HG03108 (cell line): Measurements from ENCODE around the gene STARD5.
A peak's percentile ranks its signal among the peaks of the same experiment; 100 is the strongest.

Experiments
- ATAC-seq: cut with Tn5 transposase; IDR thresholded peaks from one replicate; pipeline ENCODE4 v1.9.1; 2021; ENCODE audit warnings: moderate library complexity; ENCODE audit not compliant: unreplicated experiment

Gene STARD5

GRCh38 chr15:81312790-81313543, 11.0 kb downstream of the STARD5 start:
- ATAC-seq, result no peak

GRCh38 chr15:81311752-81312464, 12.0 kb downstream of the STARD5 start:
- no peak for ATAC-seq

- ATAC-seq, result no peak
These were observed 13.5 kb downstream of the STARD5 start for GRCh38 chr15:81310480-81310879.

GRCh38 chr15:81309647-81310450, 14.1 kb downstream of the STARD5 start:
- no peak for ATAC-seq

GRCh38 chr15:81308260-81308659, 15.7 kb downstream of the STARD5 start:
- ATAC-seq, result no peak

- ATAC-seq, result no peak
These were observed 19.7 kb downstream of the STARD5 start for GRCh38 chr15:81304226-81304625.

- no peak for ATAC-seq
These were observed 20.4 kb downstream of the STARD5 start for GRCh38 chr15:81303244-81304225.

GRCh38 chr15:81302701-81303109, 21.2 kb downstream of the STARD5 start:
- no peak for ATAC-seq

GRCh38 chr15:81301815-81302399, 22.0 kb downstream of the STARD5 start:
- peak; percentile 82 for ATAC-seq

- no peak for ATAC-seq
These were observed 22.6 kb downstream of the STARD5 start for GRCh38 chr15:81301385-81301784.

GRCh38 chr15:81299630-81300273, 24.2 kb downstream of the STARD5 start:
- ATAC-seq, result no peak

GRCh38 chr15:81299156-81299555, 24.8 kb downstream of the STARD5 start:
- ATAC-seq, result no peak

- no peak for ATAC-seq
These were observed 25.3 kb downstream of the STARD5 start for GRCh38 chr15:81298611-81299010.

- no peak for ATAC-seq
These were observed 26.1 kb downstream of the STARD5 start for GRCh38 chr15:81297603-81298575.

- ATAC-seq, result no peak
These were observed 26.8 kb downstream of the STARD5 start for GRCh38 chr15:81297147-81297572.

GRCh38 chr15:81296673-81297072, 27.3 kb downstream of the STARD5 start:
- ATAC-seq, result peak; percentile 44

- no peak for ATAC-seq
These were observed 27.8 kb downstream of the STARD5 start for GRCh38 chr15:81296186-81296585.

- ATAC-seq, result no peak
These were observed 28.3 kb downstream of the STARD5 start for GRCh38 chr15:81295486-81296121.
